ENCODE measurements around the gene TF.

TF gene

DNA sequence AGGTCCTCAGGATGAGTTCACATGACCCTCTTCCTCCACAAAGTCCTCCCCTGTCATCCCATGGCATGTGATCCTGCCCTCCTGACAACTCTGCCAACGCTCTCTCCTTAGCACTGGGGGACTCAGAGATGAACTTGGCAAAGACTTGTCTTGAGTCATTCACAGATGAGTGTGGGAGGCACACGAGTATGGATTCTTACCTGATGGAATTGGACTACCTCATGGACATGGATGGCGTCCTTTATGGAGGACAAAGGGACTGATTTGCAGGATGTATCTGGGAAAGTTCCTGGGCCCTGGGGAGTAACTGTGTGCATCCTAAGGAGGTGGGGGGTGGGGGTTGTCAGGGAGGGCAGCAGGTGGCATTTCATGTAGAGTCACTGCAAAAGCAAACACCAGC lies 46.3 kb upstream of the TF start:
- Histone ChIP-seq H3K4me3 (ENCODE audit: insufficient read depth, low read length, poor library complexity, severe bottlenecking) (no peak overlapping the region), H3K9me3 (ENCODE audit: insufficient read depth, low read length) (no peaks in the 10 kb centered on the region), H3K9ac (ENCODE audit: low read length) (no peak overlapping the region), H4K20me1 (ENCODE audit: low read depth, low read length) (no peaks in the 10 kb centered on the region), H3K27ac (ENCODE audit: low read depth, low read length) (no peak overlapping the region), H3F3A (ENCODE audit: insufficient read depth) (no peaks in the 10 kb centered on the region), H2AFZ (ENCODE audit: low read depth, low read length, severe bottlenecking) (no peak overlapping the region), H3K4me2 (ENCODE audit: low read depth, low read length, poor library complexity, severe bottlenecking) (no peak overlapping the region), H3K36me3 (ENCODE audit: low read length) (no peaks in the 10 kb centered on the region), H3K9me2 (replicated peaks; ENCODE audit: insufficient read depth, low read length) (no peaks in the 10 kb centered on the region; the same call in 1 of the 2 replicates), H3K79me2 (ENCODE audit: insufficient read depth, low read length) (no peaks in the 10 kb centered on the region), H3K27me3 (ENCODE audit: low read length) (no peaks in the 10 kb centered on the region)
- TF ChIP-seq, protein P1, sequence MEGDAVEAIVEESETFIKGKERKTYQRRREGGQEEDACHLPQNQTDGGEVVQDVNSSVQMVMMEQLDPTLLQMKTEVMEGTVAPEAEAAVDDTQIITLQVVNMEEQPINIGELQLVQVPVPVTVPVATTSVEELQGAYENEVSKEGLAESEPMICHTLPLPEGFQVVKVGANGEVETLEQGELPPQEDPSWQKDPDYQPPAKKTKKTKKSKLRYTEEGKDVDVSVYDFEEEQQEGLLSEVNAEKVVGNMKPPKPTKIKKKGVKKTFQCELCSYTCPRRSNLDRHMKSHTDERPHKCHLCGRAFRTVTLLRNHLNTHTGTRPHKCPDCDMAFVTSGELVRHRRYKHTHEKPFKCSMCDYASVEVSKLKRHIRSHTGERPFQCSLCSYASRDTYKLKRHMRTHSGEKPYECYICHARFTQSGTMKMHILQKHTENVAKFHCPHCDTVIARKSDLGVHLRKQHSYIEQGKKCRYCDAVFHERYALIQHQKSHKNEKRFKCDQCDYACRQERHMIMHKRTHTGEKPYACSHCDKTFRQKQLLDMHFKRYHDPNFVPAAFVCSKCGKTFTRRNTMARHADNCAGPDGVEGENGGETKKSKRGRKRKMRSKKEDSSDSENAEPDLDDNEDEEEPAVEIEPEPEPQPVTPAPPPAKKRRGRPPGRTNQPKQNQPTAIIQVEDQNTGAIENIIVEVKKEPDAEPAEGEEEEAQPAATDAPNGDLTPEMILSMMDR (IDR thresholded peaks at IDR 0.05; ENCODE audit: insufficient read depth, low read length, poor library complexity, severe bottlenecking), result no peak
- TF ChIP-seq EZH2phosphoT487 (conservative IDR thresholded peaks at IDR 0.05; ENCODE audit: low read length), result no peak

GRCh38 chr3:133700351-133700750 lies 45.8 kb upstream of the TF start:
- no peak overlapping the region for H2AFZ ChIP-seq (ENCODE audit: low read depth, low read length, severe bottlenecking)
- H3K9ac ChIP-seq (ENCODE audit: low read length), result no peak overlapping the region
- H3K36me3 ChIP-seq (ENCODE audit: low read length), result no peaks in the 10 kb centered on the region
- no peaks in the 10 kb centered on the region for H3K27me3 ChIP-seq (ENCODE audit: low read length)
- no peaks in the 10 kb centered on the region for H3F3A ChIP-seq (ENCODE audit: insufficient read depth)
- H4K20me1 ChIP-seq (ENCODE audit: low read depth, low read length), result no peaks in the 10 kb centered on the region
- no peak overlapping the region for H3K4me2 ChIP-seq (ENCODE audit: low read depth, low read length, poor library complexity, severe bottlenecking)
- no peak overlapping the region for H3K27ac ChIP-seq (ENCODE audit: low read depth, low read length)
- no peak overlapping the region for H3K4me3 ChIP-seq (ENCODE audit: insufficient read depth, low read length, poor library complexity, severe bottlenecking)
- no peaks in the 10 kb centered on the region for H3K9me3 ChIP-seq (ENCODE audit: insufficient read depth, low read length)
- TF ChIP-seq, protein P1 (IDR thresholded peaks at IDR 0.05; ENCODE audit: insufficient read depth, low read length, poor library complexity, severe bottlenecking), result no peak
- TF ChIP-seq EZH2phosphoT487 (conservative IDR thresholded peaks at IDR 0.05; ENCODE audit: low read length), result no peak
- H3K79me2 ChIP-seq (ENCODE audit: insufficient read depth, low read length), result no peaks in the 10 kb centered on the region
- no peaks in the 10 kb centered on the region; the same call in 1 of the 2 replicates for H3K9me2 ChIP-seq (replicated peaks; ENCODE audit: insufficient read depth, low read length)

GRCh38 chr3:133701435-133702358 lies 44.5 kb upstream of the TF start:
- Histone ChIP-seq H3K27ac (ENCODE audit: low read depth, low read length) (no peak overlapping the region), H2AFZ (ENCODE audit: low read depth, low read length, severe bottlenecking) (no peak overlapping the region)

More at GRCh38 chr3:133701435-133702358, 44.5 kb upstream of the TF start:
- no peak overlapping the region for H3K9ac ChIP-seq (ENCODE audit: low read length)
- H3K27me3 ChIP-seq (ENCODE audit: low read length), result no peaks in the 10 kb centered on the region
- TF ChIP-seq EZH2phosphoT487 (conservative IDR thresholded peaks at IDR 0.05; ENCODE audit: low read length), result no peak
- TF ChIP-seq, protein P1 (IDR thresholded peaks at IDR 0.05; ENCODE audit: insufficient read depth, low read length, poor library complexity, severe bottlenecking), result no peak
- H3K36me3 ChIP-seq (ENCODE audit: low read length), result no peaks in the 10 kb centered on the region
- H3K4me3 ChIP-seq (ENCODE audit: insufficient read depth, low read length, poor library complexity, severe bottlenecking), result no peak overlapping the region
- no peak overlapping the region for H3K4me2 ChIP-seq (ENCODE audit: low read depth, low read length, poor library complexity, severe bottlenecking)
- H4K20me1 ChIP-seq (ENCODE audit: low read depth, low read length), result no peaks in the 10 kb centered on the region
- H3F3A ChIP-seq (ENCODE audit: insufficient read depth), result no peaks in the 10 kb centered on the region
- no peaks in the 10 kb centered on the region for H3K79me2 ChIP-seq (ENCODE audit: insufficient read depth, low read length)
- H3K9me3 ChIP-seq (ENCODE audit: insufficient read depth, low read length), result no peaks in the 10 kb centered on the region
- no peaks in the 10 kb centered on the region; the same call in 1 of the 2 replicates for H3K9me2 ChIP-seq (replicated peaks; ENCODE audit: insufficient read depth, low read length)
